WERI-Rb-1 (cell line): ENCODE results near the gene FBN3.
"Not testable (repeated sequence)": the region's sequence is repeated elsewhere in the genome, so short reads cannot be mapped to it uniquely, and the experiment has no call there.

Source experiments
- DNase-seq: peaks from one replicate; pipeline ENCODE4 v3.0.0-alpha.2; 2020
- H3K27ac ChIP-seq: fragments of 250-450 bp; sonication (Bioruptor Pico); 2 replicates; pipeline ENCODE4 v1.5.1; 2020; ENCODE audit warnings: mild to moderate bottlenecking, moderate library complexity
- H3K27me3 ChIP-seq: fragments of 250-450 bp; sonication (Bioruptor Pico); 2 replicates; pipeline ENCODE4 v1.5.1; 2021; ENCODE audit warnings: mild to moderate bottlenecking, low read depth, moderate library complexity; ENCODE audit not compliant: insufficient read depth, severe bottlenecking
- H3K36me3 ChIP-seq: fragments of 250-450 bp; sonication (Bioruptor Pico); 2 replicates; pipeline ENCODE4 v1.5.1; 2020; ENCODE audit warnings: mild to moderate bottlenecking, moderate library complexity
- H3K4me3 ChIP-seq: 2 replicates; pipeline ENCODE4 v1.5.1; 2011; ENCODE audit warnings: low read depth, mild to moderate bottlenecking, control low read depth, low read length
- H3K9me3 ChIP-seq: fragments of 250-450 bp; sonication (Bioruptor Pico); 2 replicates; pipeline ENCODE4 v1.5.1; 2021; ENCODE audit warnings: mild to moderate bottlenecking, moderate library complexity; ENCODE audit not compliant: severe bottlenecking
- CTCF ChIP-seq: IDR thresholded peaks from 2 replicates; pipeline ENCODE4 v1.5.1; 2011; ENCODE audit warnings: low read depth, mild to moderate bottlenecking, control low read depth, inconsistent platforms, low read length

FBN3 gene

DNA sequence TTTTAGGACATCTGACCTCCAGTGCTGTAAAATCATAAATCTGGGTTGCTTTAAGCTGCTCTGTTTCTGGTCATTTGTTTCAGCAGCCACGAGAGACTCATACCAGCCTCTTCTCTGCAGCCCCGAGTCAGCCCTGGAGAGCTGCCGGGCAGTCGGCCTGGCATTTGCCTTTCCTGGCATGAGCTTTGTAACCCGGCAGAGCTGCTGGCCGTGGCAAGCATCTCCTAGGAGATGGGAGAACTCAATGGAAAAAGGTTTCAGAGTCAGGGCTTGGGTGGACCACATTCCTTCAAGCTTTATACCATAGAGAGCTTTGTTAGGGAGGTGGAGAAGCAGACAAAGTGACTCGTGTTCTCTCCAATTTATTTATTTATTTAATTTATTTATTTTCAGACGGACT is 118.4 kb downstream of the FBN3 start:
- Histone ChIP-seq H3K9me3 (no peaks in the 10 kb centered on the region), H3K4me3 (no peak overlapping the region), H3K27ac (no peak overlapping the region), H3K27me3 (no peaks in the 10 kb centered on the region), H3K36me3 (no peaks in the 10 kb centered on the region)
- no peak for TF ChIP-seq CTCF
- DNase-seq: no peak

GRCh38 chr19:8028951-8029491 is 120.4 kb downstream of the FBN3 start:
- no peaks in the 10 kb centered on the region for H3K27me3 ChIP-seq
- H3K36me3 ChIP-seq: no peaks in the 10 kb centered on the region
- peak; percentile 40 for DNase-seq
- H3K27ac ChIP-seq: no peak overlapping the region
- H3K9me3 ChIP-seq: no peaks in the 10 kb centered on the region
- no peak overlapping the region for H3K4me3 ChIP-seq
- TF ChIP-seq CTCF: 0 out of 2 replicates have a peak, but pooled peaks have one; percentile 14

- no peak overlapping the region for H3K27ac ChIP-seq
- H3K4me3 ChIP-seq: no peak overlapping the region
- DNase-seq: no peak
- H3K36me3 ChIP-seq: no peaks in the 10 kb centered on the region
- H3K27me3 ChIP-seq: no peaks in the 10 kb centered on the region
- H3K9me3 ChIP-seq: no peaks in the 10 kb centered on the region
- no peak for TF ChIP-seq CTCF
These were observed 124.1 kb downstream of the FBN3 start for GRCh38 chr19:8025316-8025715.

GRCh38 chr19:8024256-8024655 is 125.1 kb downstream of the FBN3 start:
- H3K4me3 ChIP-seq, H3K36me3 ChIP-seq, H3K27me3 ChIP-seq, H3K9me3 ChIP-seq, H3K27ac ChIP-seq, DNase-seq: not testable (repeated sequence)

- Histone ChIP-seq H3K36me3 (no peaks in the 10 kb centered on the region), H3K4me3 (no peak overlapping the region), H3K9me3 (no peaks in the 10 kb centered on the region), H3K27me3 (no peaks in the 10 kb centered on the region), H3K27ac (no peak overlapping the region)
- no peak for TF ChIP-seq CTCF
- no peak for DNase-seq
These were observed 126.0 kb downstream of the FBN3 start for GRCh38 chr19:8023371-8023770.

DNA sequence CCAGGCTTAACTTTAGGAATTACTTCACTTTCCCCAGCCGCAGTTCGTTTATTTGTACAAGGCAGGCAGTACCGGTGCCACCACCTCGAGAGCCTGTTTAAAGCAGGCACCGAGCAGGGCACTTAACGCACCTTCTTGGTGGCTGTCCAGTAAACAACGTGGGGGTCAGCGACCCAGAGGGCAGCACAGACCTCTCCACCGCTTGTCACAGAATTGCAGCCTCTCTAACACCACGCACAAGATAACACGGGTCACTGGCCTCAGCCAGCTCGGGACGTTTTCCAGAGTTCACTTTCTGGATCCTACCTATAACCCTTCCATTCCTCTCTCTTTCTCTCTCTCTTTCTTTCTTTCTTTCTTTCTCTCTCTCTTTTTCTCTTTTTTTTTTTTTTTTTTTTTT is 127.1 kb downstream of the FBN3 start:
- no peak for TF ChIP-seq CTCF
- no peak overlapping the region for H3K4me3 ChIP-seq
- no peak overlapping the region for H3K27ac ChIP-seq
- no peaks in the 10 kb centered on the region for H3K9me3 ChIP-seq
- H3K27me3 ChIP-seq: no peaks in the 10 kb centered on the region
- H3K36me3 ChIP-seq: no peaks in the 10 kb centered on the region
- DNase-seq: no peak
